ENCODE results near the gene CALML6. TPM values are rescaled to one million over a fixed set of nuclear protein-coding genes. Genes with fewer than 3 reads are reported as not detected.

Gene CALML6
- total RNA-seq, 1 donor from 2014 or later: not detected

DNA sequence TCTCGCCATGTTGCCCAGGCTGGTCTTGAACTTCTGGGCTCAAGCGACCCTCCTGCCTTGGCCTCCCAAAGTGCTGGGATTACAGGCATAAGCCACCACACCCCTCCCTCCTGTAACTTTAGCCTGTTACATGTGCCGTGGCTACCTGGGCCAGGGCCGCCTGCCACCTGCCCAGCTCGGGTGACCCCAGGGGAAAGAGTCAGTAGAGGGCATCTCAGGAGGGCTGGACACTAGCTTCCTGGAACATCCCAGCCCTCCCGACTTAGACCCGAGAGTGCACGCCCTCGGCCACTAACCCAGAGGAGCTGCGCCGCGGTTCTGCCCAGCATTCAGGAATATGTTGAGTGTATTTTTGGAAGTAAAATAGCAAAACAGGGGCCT is 44.4 kb downstream of the CALML6 start:
- H3K4me1 ChIP-seq: peaks cover 8% of the 10 kb centered on the region
- DNase-seq (ENCODE audit: low spot score): no peak
- H3K9me3 ChIP-seq (ENCODE audit: low read depth): no peaks in the 10 kb centered on the region
- no peaks in the 10 kb centered on the region for H3F3A ChIP-seq (ENCODE audit: low read depth)
- Mint-ChIP-seq H3K4me3 (no peak overlapping the region), H3K27me3 (ENCODE audit: insufficient read depth, low read depth) (peaks cover 12% of the 10 kb centered on the region), H3K4me1 (peaks cover 20% of the 10 kb centered on the region), H3K36me3 (no peaks in the 10 kb centered on the region), H3K27ac (no peak overlapping the region), H3K9me3 (no peaks in the 10 kb centered on the region)
- no peaks in the 10 kb centered on the region for H3K27me3 ChIP-seq
- H4K20me1 ChIP-seq (ENCODE audit: low read depth): no peaks in the 10 kb centered on the region
- peak overlapping the region; percentile 16 for H3K4me3 ChIP-seq
- no peak overlapping the region for H3K27ac ChIP-seq
- no peak overlapping the region for H3K9ac ChIP-seq
- no peaks in the 10 kb centered on the region for H3K79me2 ChIP-seq (ENCODE audit: low read depth)
- TF ChIP-seq EZH2phosphoT487 (IDR thresholded peaks at IDR 0.05) (no peak), EZH2 (IDR thresholded peaks at IDR 0.05) (no peak)
- TF ChIP-seq, protein P1, sequence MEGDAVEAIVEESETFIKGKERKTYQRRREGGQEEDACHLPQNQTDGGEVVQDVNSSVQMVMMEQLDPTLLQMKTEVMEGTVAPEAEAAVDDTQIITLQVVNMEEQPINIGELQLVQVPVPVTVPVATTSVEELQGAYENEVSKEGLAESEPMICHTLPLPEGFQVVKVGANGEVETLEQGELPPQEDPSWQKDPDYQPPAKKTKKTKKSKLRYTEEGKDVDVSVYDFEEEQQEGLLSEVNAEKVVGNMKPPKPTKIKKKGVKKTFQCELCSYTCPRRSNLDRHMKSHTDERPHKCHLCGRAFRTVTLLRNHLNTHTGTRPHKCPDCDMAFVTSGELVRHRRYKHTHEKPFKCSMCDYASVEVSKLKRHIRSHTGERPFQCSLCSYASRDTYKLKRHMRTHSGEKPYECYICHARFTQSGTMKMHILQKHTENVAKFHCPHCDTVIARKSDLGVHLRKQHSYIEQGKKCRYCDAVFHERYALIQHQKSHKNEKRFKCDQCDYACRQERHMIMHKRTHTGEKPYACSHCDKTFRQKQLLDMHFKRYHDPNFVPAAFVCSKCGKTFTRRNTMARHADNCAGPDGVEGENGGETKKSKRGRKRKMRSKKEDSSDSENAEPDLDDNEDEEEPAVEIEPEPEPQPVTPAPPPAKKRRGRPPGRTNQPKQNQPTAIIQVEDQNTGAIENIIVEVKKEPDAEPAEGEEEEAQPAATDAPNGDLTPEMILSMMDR (IDR thresholded peaks at IDR 0.05): no peak
- no peaks in the 10 kb centered on the region for H3K36me3 ChIP-seq
- H2AFZ ChIP-seq (replicated peaks): no peak overlapping the region
- H3K4me2 ChIP-seq: peak overlapping the region; percentile 60

DNA sequence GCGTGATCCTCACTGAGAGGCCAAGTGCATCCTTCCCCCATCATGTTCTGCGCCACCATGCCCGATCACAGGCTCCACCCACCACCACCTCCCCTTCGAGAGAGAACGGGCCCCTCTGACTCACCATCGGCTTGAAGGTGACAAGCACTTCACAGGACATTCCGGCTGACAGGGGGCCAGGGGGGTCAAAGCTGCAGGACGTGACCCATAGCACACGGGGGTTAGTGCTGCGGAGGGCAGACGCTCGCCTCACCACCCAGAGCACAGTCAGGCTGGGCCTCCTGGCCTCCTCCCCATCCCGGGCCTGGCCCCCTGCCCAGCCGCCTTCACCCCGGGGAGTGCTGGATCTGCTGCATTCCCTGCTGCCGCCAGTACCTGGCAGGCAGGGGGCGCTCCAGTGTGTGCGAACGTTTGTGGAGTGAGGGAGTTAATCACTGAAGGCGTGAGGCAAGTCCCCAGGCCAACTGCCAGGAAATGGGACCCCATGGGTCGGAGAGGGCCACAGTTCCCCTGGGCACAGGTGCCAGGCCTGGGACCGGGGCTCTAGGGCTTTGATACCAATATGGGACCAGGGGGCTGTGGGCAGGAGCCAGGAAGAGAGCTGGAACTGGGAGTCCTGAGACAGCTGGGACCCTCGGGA is 44.9 kb downstream of the CALML6 start:
- H3K4me1 ChIP-seq: peaks cover 8% of the 10 kb centered on the region
- peaks cover 12% of the 10 kb centered on the region for H3K27me3 Mint-ChIP-seq (ENCODE audit: insufficient read depth, low read depth)
- no peaks in the 10 kb centered on the region for H3K36me3 ChIP-seq
- H3K4me3 Mint-ChIP-seq: no peak overlapping the region
- H4K20me1 ChIP-seq (ENCODE audit: low read depth): no peaks in the 10 kb centered on the region
- H3K4me1 Mint-ChIP-seq: peaks cover 17% of the 10 kb centered on the region
- H3K4me2 ChIP-seq: peak overlapping the region; percentile 60
- no peaks in the 10 kb centered on the region for H3K27me3 ChIP-seq
- H3K9me3 ChIP-seq (ENCODE audit: low read depth): no peaks in the 10 kb centered on the region
- H3K27ac ChIP-seq: no peak overlapping the region
- no peaks in the 10 kb centered on the region for H3F3A ChIP-seq (ENCODE audit: low read depth)
- no peaks in the 10 kb centered on the region for H3K9me3 Mint-ChIP-seq
- no peaks in the 10 kb centered on the region for H3K79me2 ChIP-seq (ENCODE audit: low read depth)
- peak overlapping the region; percentile 16 for H3K4me3 ChIP-seq
- peak; percentile 91 for DNase-seq (ENCODE audit: low spot score)
- no peaks in the 10 kb centered on the region for H3K36me3 Mint-ChIP-seq
- H2AFZ ChIP-seq (replicated peaks): peak overlapping the region; percentile 70
- TF ChIP-seq, protein P1 (IDR thresholded peaks at IDR 0.05): peak; percentile 95
- TF ChIP-seq EZH2phosphoT487 (IDR thresholded peaks at IDR 0.05) (no peak), EZH2 (IDR thresholded peaks at IDR 0.05) (no peak)
- no peak overlapping the region for H3K27ac Mint-ChIP-seq
- no peak overlapping the region for H3K9ac ChIP-seq

DNA sequence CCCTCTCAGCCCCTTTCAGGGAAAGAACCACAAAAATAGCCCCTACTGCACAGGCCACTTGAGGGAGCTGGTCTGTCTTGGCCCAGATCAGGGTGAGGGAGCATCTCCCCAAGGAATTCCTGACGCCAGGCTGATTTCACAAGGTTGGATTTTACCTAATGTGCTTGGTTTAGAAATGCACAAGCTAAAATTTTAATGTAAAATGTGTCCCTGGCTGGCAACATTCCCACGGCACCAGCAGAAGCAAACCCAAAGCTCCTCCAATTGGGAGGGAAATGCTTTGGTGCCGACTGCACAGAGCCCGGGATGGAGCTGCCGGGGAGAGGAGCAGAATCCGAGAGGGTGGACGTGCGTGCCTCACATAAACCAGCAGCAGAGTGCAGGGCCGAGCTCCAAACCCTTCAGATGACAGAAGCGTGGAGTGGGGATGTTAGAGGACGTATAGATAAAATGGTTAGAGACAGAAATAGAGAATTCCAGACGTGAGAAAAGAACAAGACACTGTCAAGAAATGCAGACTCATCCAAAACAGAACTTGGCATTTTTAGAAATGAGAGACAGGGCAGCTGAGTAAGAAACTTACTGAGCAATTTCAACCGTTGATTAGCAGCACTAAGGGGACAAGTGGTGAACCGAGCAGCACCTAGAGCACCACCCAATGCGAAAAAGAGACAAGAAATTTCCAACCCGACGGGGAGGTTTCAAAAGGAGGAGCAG is 45.6 kb downstream of the CALML6 start:
- H3K4me3 Mint-ChIP-seq: no peak overlapping the region
- peaks cover 12% of the 10 kb centered on the region for H3K27me3 Mint-ChIP-seq (ENCODE audit: insufficient read depth, low read depth)
- H3K4me3 ChIP-seq: no peak overlapping the region

More for the DNA sequence above, 45.6 kb downstream of the CALML6 start:
- H3K79me2 ChIP-seq (ENCODE audit: low read depth): no peaks in the 10 kb centered on the region
- H3K9ac ChIP-seq: no peak overlapping the region
- H3K27ac ChIP-seq: no peak overlapping the region
- H2AFZ ChIP-seq (replicated peaks): peak overlapping the region; percentile 70
- Mint-ChIP-seq H3K36me3 (no peaks in the 10 kb centered on the region), H3K9me3 (no peaks in the 10 kb centered on the region), H3K27ac (no peak overlapping the region), H3K4me1 (peaks cover 16% of the 10 kb centered on the region)
- TF ChIP-seq EZH2phosphoT487 (IDR thresholded peaks at IDR 0.05): no peak
- TF ChIP-seq, protein P1 (IDR thresholded peaks at IDR 0.05): no peak
- TF ChIP-seq EZH2 (IDR thresholded peaks at IDR 0.05): no peak
- no peaks in the 10 kb centered on the region for H3K9me3 ChIP-seq (ENCODE audit: low read depth)
- H3K27me3 ChIP-seq: no peaks in the 10 kb centered on the region
- no peaks in the 10 kb centered on the region for H4K20me1 ChIP-seq (ENCODE audit: low read depth)
- no peak for DNase-seq (ENCODE audit: low spot score)
- peaks cover 8% of the 10 kb centered on the region for H3K4me1 ChIP-seq
- H3K4me2 ChIP-seq: no peak overlapping the region
- H3F3A ChIP-seq (ENCODE audit: low read depth): no peaks in the 10 kb centered on the region
- no peaks in the 10 kb centered on the region for H3K36me3 ChIP-seq

Data from neural progenitor cell (in vitro differentiated cells).